Heart right ventricle (tissue), 16 donors: Measurements from ENCODE around the gene ADM2. TPM values are rescaled to one million over a fixed set of nuclear protein-coding genes. Genes with fewer than 3 reads are reported as not detected.

Experiments
- ATAC-seq, 8 donors: fragments of 200-7000 bp; cut with Tn5 transposase; one replicate each; pipeline ENCODE4 v1.9.1; 2020; ENCODE audit warnings: mild to moderate bottlenecking in 8 of 8, moderate library complexity in 8 of 8, moderate number of reproducible peaks in 1 of 8
- DNase-seq, 2 donors: peaks; one replicate each; pipeline ENCODE4 v3.0.0-alpha.2; 2020
- H3K27ac ChIP-seq, 10 donors: fragments of 200-600 bp; sonication (generic) in 2 of 10; one replicate each; pipeline versions ENCODE4 v1.5.0 to v1.8.0; 2020 to 2022; ENCODE audit warnings: mild to moderate bottlenecking in 3 of 10
- H3K27me3 ChIP-seq, 7 donors: fragments of 200-600 bp; one replicate each; pipeline ENCODE4 v1.8.0; 2021 to 2022; ENCODE audit warnings: mild to moderate bottlenecking in 2 of 7
- H3K36me3 ChIP-seq, 9 donors: fragments of 200-600 bp; sonication (generic) in 1 of 9; one replicate each; pipeline versions ENCODE4 v1.5.0 to v1.8.0; 2020 to 2022; ENCODE audit warnings: mild to moderate bottlenecking in 2 of 9
- H3K4me1 ChIP-seq, 9 donors: fragments of 200-600 bp; sonication (generic) in 1 of 9; one replicate each; pipeline versions ENCODE4 v1.5.0 to v1.8.0; 2020 to 2022; ENCODE audit warnings: mild to moderate bottlenecking in 4 of 9
- H3K4me3 ChIP-seq, 10 donors: fragments of 200-600 bp; sonication (generic) in 2 of 10; one replicate each; pipeline versions ENCODE4 v1.5.0 to v1.8.0; 2020 to 2022; ENCODE audit warnings: mild to moderate bottlenecking in 7 of 10, moderate library complexity in 2 of 10
- H3K9me3 ChIP-seq, 11 donors: fragments of 200-600 bp in 10 of 11; sonication (generic) in 2 of 11; one replicate each; pipeline versions ENCODE4 v1.5.0 to v1.8.0; 2013 to 2022; ENCODE audit warnings: mild to moderate bottlenecking in 2 of 11, control low read depth in 1 of 11, moderate library complexity in 1 of 11
- CTCF ChIP-seq, 9 donors: fragments of 200-600 bp; sonication (generic) in 2 of 9; IDR thresholded peaks; one replicate each; pipeline versions ENCODE4 v1.5.0 to v1.8.0; 2021 to 2022; ENCODE audit warnings: antibody characterized with exemption in 9 of 9, mild to moderate bottlenecking in 5 of 9, moderate library complexity in 1 of 9
- WGBS, 2 donors: extraction: QIAGEN DNeasy Blood & Tissue Kit; methylation state at CpG; one replicate each; pipeline ENCODE4 v1.1.7; 2013; ENCODE audit warnings: inconsistent platforms in 1 of 2; 5-methylcytosine and 5-hydroxymethylcytosine counted together
- intact Hi-C, 10 donors: fragments of 100-400 bp; cut with DNase I; formaldehyde crosslinking; loops; one replicate each; pipeline versions ENCODE4 v1.11.1 to v1.14.2; 2022
- polyA plus RNA-seq, 2 donors: library from polyadenylated mRNA; stranded (reverse); fragments of 200-250 nt; gene quantifications; one replicate each; pipeline ENCODE4 v1.2.3, GENCODE V29; 2013
- total RNA-seq, 10 donors: library from RNA; stranded (reverse); fragmentation: NEBNext Ultra II Directional in 3 of 10; extraction: Animal tissue kit (Norgen Biotek cat#: 25700) in 3 of 10; gene quantifications; one replicate each; pipeline versions ENCODE4 v1.2.1 to v1.2.4, GENCODE V29; 2021 to 2023
- donor health status: Arrhythmogenic right ventricular cardiomyopathy.
- donor health status: ischemic (EF 13 %, LVEDD 7.1; RV severe dilation, severe dysfunction).
- donor health status: healthy with polysubstance abuse.
- donor health status: DM: no; HTN: yes; CAD: no.
- donor health status: DM: no; HTN: no; CAD: no.
- donor health status: ischemic (EF 25% LVEDD 6.9; RV normal size, moderate dysfunction).
- donor health status: ischemic (EF 25% LVEDD 5.7; RV mildly dilated, moderate dysfunction).
- donor health status: healthy.
- donor health status: DM: yes; HTN: yes; CAD: no.
- donor health status: Ischemic cardiomyopathy.
- donor health status: ischemic (EF 35%, LVEDD 5.7; RV mildly dilated, moderate dysfunction).
- donor health status: nonischemic (EF 11% LVEDD 7.7; RV severe dilation, severe dysfunction).
- donor health status: DM: yes; HTN: yes; CAD: no.
- donor health status: PGD.
- donor health status: ischemic (EF 29% LVEDD 5.4; RV normal size, mild dysfunction).
- donor health status: nonischemic (EF 23%, LVEDD 6.1; RV moderate dilation, normal function).

The ADM2 gene
- total and polyA plus RNA-seq, 12 donors: 0.07 to 0.53 (median 0.15) TPM; not detected in 7

- ATAC-seq: peak in 1 of 8 donors; percentile 1
- 78 to 81% methylated on average over 30 of the region's 30 CpGs for WGBS, 2 donors
- DNase-seq: peak in 1 of 2 donors; percentile 16
These were observed 36.1 kb upstream of the ADM2 start for GRCh38 chr22:50445071-50445879.

GRCh38 chr22:50445880-50446707 lies 35.2 kb upstream of the ADM2 start:
- peak in 2 of 8 donors; percentile 1 to 3 for ATAC-seq

More at GRCh38 chr22:50445071-50445879, 36.1 kb upstream of the ADM2 start:
- TF ChIP-seq CTCF (IDR thresholded peaks at IDR 0.05): no peak
- H3K4me3 ChIP-seq: no peak overlapping the region
- peaks cover 0 to 8% (median 0%) of the 10 kb centered on the region in 9 donors for H3K4me1 ChIP-seq
- no peak overlapping the region for H3K27ac ChIP-seq
- H3K9me3 ChIP-seq: no peaks in the 10 kb centered on the region
- no peaks in the 10 kb centered on the region for H3K27me3 ChIP-seq
- intact Hi-C loops: no loop called here
- H3K36me3 ChIP-seq: peaks cover 0 to 90% (median 34%) of the 10 kb centered on the region in 9 donors

GRCh38 chr22:50446708-50447575 lies 34.4 kb upstream of the ADM2 start:
- Histone ChIP-seq H3K36me3 (peaks cover 0 to 90% (median 32%) of the 10 kb centered on the region in 9 donors), H3K9me3 (no peaks in the 10 kb centered on the region), H3K27ac (no peak overlapping the region), H3K4me1 (peaks cover 0 to 8% (median 0%) of the 10 kb centered on the region in 9 donors), H3K27me3 (no peaks in the 10 kb centered on the region), H3K4me3 (no peak overlapping the region)
- no peak for TF ChIP-seq CTCF (IDR thresholded peaks at IDR 0.05)
- ATAC-seq (peak in 4 of 8 donors; percentile 3 to 17 (median 6)), DNase-seq (no peak)
- WGBS, 2 donors: 89 to 91% methylated on average over 54 of the region's 54 CpGs
- intact Hi-C loops: no loop called here

More at GRCh38 chr22:50445880-50446707, 35.2 kb upstream of the ADM2 start:
- H3K36me3 ChIP-seq: peaks cover 0 to 90% (median 29%) of the 10 kb centered on the region in 9 donors
- 73 to 80% methylated on average over 16 to 17 of the region's 17 CpGs for WGBS, 2 donors
- intact Hi-C loops: no loop called here
- no peaks in the 10 kb centered on the region for H3K27me3 ChIP-seq
- peak in 1 of 2 donors; percentile 15 for DNase-seq
- no peak for TF ChIP-seq CTCF (IDR thresholded peaks at IDR 0.05)
- no peak overlapping the region for H3K27ac ChIP-seq
- no peak overlapping the region for H3K4me3 ChIP-seq
- no peaks in the 10 kb centered on the region for H3K9me3 ChIP-seq
- peaks cover 0 to 8% (median 0%) of the 10 kb centered on the region in 9 donors for H3K4me1 ChIP-seq
